ENCODE measurements around the gene MCCC2. TPM values are rescaled to one million over a fixed set of nuclear protein-coding genes. Genes with fewer than 3 reads are reported as not detected.

Gene MCCC2
- total and polyA plus RNA-seq, 2 of the 4 experiments (the other 2 are of a cell fraction): 18.0 to 22.0 TPM

- H3K4me2 ChIP-seq (ENCODE audit: low read depth, low read length): no peak overlapping the region
- H3K9me3 ChIP-seq (ENCODE audit: control insufficient read depth, insufficient read depth, low read length): no peaks in the 10 kb centered on the region
- H3K9me1 ChIP-seq (ENCODE audit: insufficient read depth, low read length): no peaks in the 10 kb centered on the region
- no peak overlapping the region for H2AK5ac ChIP-seq (ENCODE audit: low read depth, low read length)
- H3K4me3 ChIP-seq (ENCODE audit: insufficient read depth, low read depth, low read length): no peak overlapping the region
- no peak overlapping the region for H2AFZ ChIP-seq (replicated peaks; ENCODE audit: low read length, poor library complexity)
- no peak overlapping the region for H2BK120ac ChIP-seq (ENCODE audit: low read depth, low read length)
- no peak overlapping the region for H4K8ac ChIP-seq (ENCODE audit: low read depth in 2 of 2, low read length in 2 of 2)
- no peaks in the 10 kb centered on the region for H3K27me3 ChIP-seq (ENCODE audit: control insufficient read depth, insufficient read depth, low read length)
- H2BK5ac ChIP-seq (ENCODE audit: low read depth, low read length, poor library complexity, severe bottlenecking): no peak overlapping the region
- no peak overlapping the region for H3K4ac ChIP-seq (ENCODE audit: low read depth, low read length)
- H2AK9ac ChIP-seq (replicated peaks; ENCODE audit: low read depth, low read length, poor library complexity): no peak overlapping the region
- DNase-seq (no peak), ATAC-seq (ENCODE audit: low read depth) (no peak)
- POLR2A ChIA-PET (ENCODE audit: unreplicated experiment): no interaction called here
- H3K18ac ChIP-seq (ENCODE audit: low read depth, low read length): no peak overlapping the region
- H3K27ac ChIP-seq (ENCODE audit: insufficient read depth, low read length): no peak overlapping the region
- no TSS peak for BruUV-seq (replicated peaks)
- H3K56ac ChIP-seq (ENCODE audit: extremely low read depth, insufficient read depth, low read length): no peak overlapping the region
- no peak overlapping the region for H4K91ac ChIP-seq (ENCODE audit: insufficient read depth, low read depth, low read length)
- dilution Hi-C loops (cut with HindIII; ENCODE audit: low sequenced_read_pairs, unreplicated experiment): no loop called here
- no peak overlapping the region for H3K23ac ChIP-seq (ENCODE audit: low read depth, low read length)
- H4K20me1 ChIP-seq (ENCODE audit: insufficient read depth, low read length): no peaks in the 10 kb centered on the region
- intact Hi-C loops (cut with micrococcal nuclease): no loop called here
- WGBS, 2 experiments (ENCODE audit: extremely low coverage in 2 of 2, insufficient read length in 1 of 2): no CpG with 5 or more reads among the region's 2 CpGs
- H3K36me3 ChIP-seq (ENCODE audit: control insufficient read depth, insufficient read depth, low read length): peaks cover 7% of the 10 kb centered on the region; the same call in 1 of the 2 replicates
- H2BK20ac ChIP-seq (ENCODE audit: low read depth, low read length): no peak overlapping the region
- no peaks in the 10 kb centered on the region for H3K4me1 ChIP-seq (ENCODE audit: control insufficient read depth, insufficient read depth, low read length)
- H3K79me1 ChIP-seq (ENCODE audit: low read depth in 1 of 2, low read length in 2 of 2): no peaks in the 10 kb centered on the region
- in situ Hi-C loops (cut with MboI; ENCODE audit: low sequenced_read_pairs): no loop called here
- TF ChIP-seq RCOR1 (IDR thresholded peaks at IDR 0.05; ENCODE audit: insufficient replicate concordance, low read length) (no peak), USF2 (IDR thresholded peaks at IDR 0.05; ENCODE audit: low read depth, low read length) (no peak), RAD21 (IDR thresholded peaks at IDR 0.05; ENCODE audit: low read length) (no peak), NFE2L2 (IDR thresholded peaks at IDR 0.05; ENCODE audit: low read depth, low read length) (no peak), CTCF (conservative IDR thresholded peaks at IDR 0.05; ENCODE audit: low read depth, low read length) (no peak), BHLHE40 (IDR thresholded peaks at IDR 0.05; ENCODE audit: low read depth, low read length) (no peak), POLR2A (IDR thresholded peaks at IDR 0.05; ENCODE audit: low read depth, low read length) (no peak), ELK1 (IDR thresholded peaks at IDR 0.05; ENCODE audit: borderline replicate concordance, low read depth, low read length) (no peak), CEBPB (IDR thresholded peaks at IDR 0.05; ENCODE audit: low read depth, low read length) (no peak), FOS (IDR thresholded peaks at IDR 0.05; ENCODE audit: low read depth, low read length) (no peak), SMC3 (IDR thresholded peaks at IDR 0.05; ENCODE audit: low read depth, low read length) (no peak), RFX5 (IDR thresholded peaks at IDR 0.05; ENCODE audit: low read depth, low read length) (no peak), MAFK (IDR thresholded peaks at IDR 0.05; ENCODE audit: low read depth, low read length) (no peak), CHD1 (IDR thresholded peaks at IDR 0.05; ENCODE audit: low read depth, low read length) (no peak), MXI1 (IDR thresholded peaks at IDR 0.05; ENCODE audit: borderline replicate concordance, low read depth, low read length) (no peak)
- no peak overlapping the region for H3K9ac ChIP-seq (ENCODE audit: low read depth, low read length)
- H3K14ac ChIP-seq (replicated peaks; ENCODE audit: low read depth, low read length): no peak overlapping the region
- no peak overlapping the region for H2BK15ac ChIP-seq (ENCODE audit: low read depth, low read length)
- CTCF ChIA-PET: interaction anchor here (1.7 kb wide), 1 partner anchor 20 kb away, joined by 4 read pairs; no protein-coding TSS in a partner anchor
- H4K5ac ChIP-seq (ENCODE audit: low read depth, low read length): no peak overlapping the region
Observed at GRCh38 chr5:71621741-71622140, 34.6 kb downstream of the MCCC2 start.

Data from IMR-90 (cell line).